GM19397 (cell line): Measurements from ENCODE around the gene DYNC1I2.
"Not testable (repeated sequence)": the region's sequence is repeated elsewhere in the genome, so short reads cannot be mapped to it uniquely, and the experiment has no call there.

Experiments used
- ATAC-seq: cut with Tn5 transposase; IDR thresholded peaks from one replicate; pipeline ENCODE4 v1.9.1; 2021; ENCODE audit warnings: mild to moderate bottlenecking, moderate library complexity; ENCODE audit not compliant: unreplicated experiment

DYNC1I2 gene

GRCh38 chr2:171772373-171772772, 85.1 kb downstream of the DYNC1I2 start:
- ATAC-seq: no peak

- ATAC-seq: not testable (repeated sequence)
Observed at GRCh38 chr2:171774581-171774980, 87.3 kb downstream of the DYNC1I2 start.

GRCh38 chr2:171778515-171778914, 91.2 kb downstream of the DYNC1I2 start:
- ATAC-seq: no peak

- ATAC-seq: no peak
Observed at GRCh38 chr2:171785450-171785849, 98.2 kb downstream of the DYNC1I2 start.

GRCh38 chr2:171787333-171788072, 100.2 kb downstream of the DYNC1I2 start:
- ATAC-seq: no peak

- no peak for ATAC-seq
Observed at GRCh38 chr2:171788316-171788993, 101.2 kb downstream of the DYNC1I2 start.

- no peak for ATAC-seq
Observed at GRCh38 chr2:171789956-171790355, 102.7 kb downstream of the DYNC1I2 start.

GRCh38 chr2:171791361-171791760, 104.1 kb downstream of the DYNC1I2 start:
- no peak for ATAC-seq

GRCh38 chr2:171792157-171792556, 104.9 kb downstream of the DYNC1I2 start:
- ATAC-seq: no peak

GRCh38 chr2:171792886-171793580, 105.8 kb downstream of the DYNC1I2 start:
- ATAC-seq: no peak

- ATAC-seq: no peak
Observed at GRCh38 chr2:171793691-171794678, 106.7 kb downstream of the DYNC1I2 start.

GRCh38 chr2:171794918-171795317, 107.6 kb downstream of the DYNC1I2 start:
- no peak for ATAC-seq
